HG03460 (cell line): ENCODE results near the gene UNC50.

ENCODE experiments used
- ATAC-seq: cut with Tn5 transposase; IDR thresholded peaks from one replicate; pipeline ENCODE4 v1.9.1; 2021; ENCODE audit not compliant: unreplicated experiment

Gene UNC50

DNA sequence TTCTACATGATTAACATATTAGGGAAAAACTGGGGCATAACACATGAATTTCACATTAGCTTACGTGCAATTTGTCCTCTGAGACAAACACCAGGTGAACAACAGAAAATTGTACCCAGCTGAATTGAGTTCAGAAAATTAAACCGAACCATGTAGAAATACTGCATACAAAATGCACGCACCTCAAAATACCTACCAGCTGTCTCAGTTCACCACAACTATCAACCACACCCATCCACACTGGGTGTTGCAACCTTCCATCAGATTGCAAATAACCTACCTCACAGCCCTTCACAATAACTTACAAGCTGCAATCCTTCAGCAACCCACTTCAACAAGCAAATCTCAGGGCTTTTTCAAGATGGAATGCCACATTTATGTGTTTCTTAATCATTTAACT lies 55.9 kb downstream of the UNC50 start:
- ATAC-seq: no peak

DNA sequence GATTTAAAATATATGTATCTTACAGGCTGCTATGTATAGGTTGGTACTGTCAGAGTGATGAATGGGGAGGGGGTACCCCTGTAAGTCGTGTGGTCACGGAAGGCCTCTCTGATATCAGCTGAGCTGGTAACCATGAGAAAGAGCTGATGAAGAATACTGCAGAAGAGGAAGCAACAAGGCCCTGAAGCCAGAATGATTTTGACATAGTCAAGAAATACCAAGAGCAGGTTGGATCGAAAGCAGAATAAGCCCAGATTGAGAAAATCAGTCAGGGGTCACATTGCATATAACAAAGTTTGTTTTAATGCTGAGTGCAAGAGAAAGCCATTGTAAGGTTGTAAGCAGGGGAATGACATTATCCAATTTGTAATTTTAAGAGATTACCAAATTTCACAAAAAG lies 57.3 kb downstream of the UNC50 start:
- no peak for ATAC-seq
